HG02970 (cell line): ENCODE data around the gene UCKL1.

Source experiments
- ATAC-seq: cut with Tn5 transposase; IDR thresholded peaks from one replicate; pipeline ENCODE4 v1.9.1; 2021; ENCODE audit warnings: mild to moderate bottlenecking, moderate library complexity, moderate number of reproducible peaks; ENCODE audit not compliant: unreplicated experiment, low FRiP score

The UCKL1 gene

GRCh38 chr20:63894358-63895201 lies 61.6 kb downstream of the UCKL1 start, which contains the start of gene DNAJC5:
Gene DNAJC5 (plus strand): TSS chr20:63895126. CDS start chr20:63928346, 33,220 bp downstream.
- peak; percentile 79 for ATAC-seq

- ATAC-seq, result no peak
These were observed 62.2 kb downstream of the UCKL1 start for GRCh38 chr20:63893999-63894357.

GRCh38 chr20:63892402-63892801 lies 63.8 kb downstream of the UCKL1 start:
- no peak for ATAC-seq

GRCh38 chr20:63891061-63892002 lies 64.9 kb downstream of the UCKL1 start:
- no peak for ATAC-seq

GRCh38 chr20:63890616-63891015 lies 65.6 kb downstream of the UCKL1 start:
- no peak for ATAC-seq

- no peak for ATAC-seq
These were observed 66.0 kb downstream of the UCKL1 start for GRCh38 chr20:63890201-63890576.
